HPDE6-E6E7 (cell line): ENCODE measurements around the gene UBE2Q1.
"Not testable (repeated sequence)": the region's sequence is repeated elsewhere in the genome, so short reads cannot be mapped to it uniquely, and the experiment has no call there.

Experiments used
- DNase-seq: peaks from one replicate; pipeline ENCODE4 v3.0.0; 2011; ENCODE audit warnings: missing footprints; ENCODE audit errors: extremely low spot score

The UBE2Q1 gene

GRCh38 chr1:154551474-154551873 is 7.0 kb downstream of the UBE2Q1 start:
- DNase-seq = no peak

DNA sequence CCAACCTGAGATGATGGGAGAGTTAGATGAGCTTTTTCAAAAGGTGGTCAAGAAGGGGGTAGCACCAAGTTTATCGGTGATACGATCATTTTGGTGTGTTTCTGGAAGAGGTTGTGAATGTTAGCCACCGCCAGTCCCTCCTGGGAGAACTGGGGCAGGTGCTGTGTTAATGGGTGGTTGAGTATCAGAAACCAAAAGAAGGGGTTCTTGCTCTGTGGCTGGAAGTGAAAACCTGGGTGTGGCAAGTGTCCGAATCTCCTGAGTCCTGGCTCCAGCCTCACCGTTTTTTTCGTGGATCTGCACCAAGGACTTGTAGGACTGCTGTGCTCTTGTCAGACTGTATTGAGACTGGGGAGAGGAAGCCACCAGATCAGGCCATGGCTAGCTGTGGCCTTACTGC is 7.8 kb downstream of the UBE2Q1 start:
- DNase-seq = no peak

GRCh38 chr1:154550070-154550469 is 8.4 kb downstream of the UBE2Q1 start:
- no peak for DNase-seq

DNA sequence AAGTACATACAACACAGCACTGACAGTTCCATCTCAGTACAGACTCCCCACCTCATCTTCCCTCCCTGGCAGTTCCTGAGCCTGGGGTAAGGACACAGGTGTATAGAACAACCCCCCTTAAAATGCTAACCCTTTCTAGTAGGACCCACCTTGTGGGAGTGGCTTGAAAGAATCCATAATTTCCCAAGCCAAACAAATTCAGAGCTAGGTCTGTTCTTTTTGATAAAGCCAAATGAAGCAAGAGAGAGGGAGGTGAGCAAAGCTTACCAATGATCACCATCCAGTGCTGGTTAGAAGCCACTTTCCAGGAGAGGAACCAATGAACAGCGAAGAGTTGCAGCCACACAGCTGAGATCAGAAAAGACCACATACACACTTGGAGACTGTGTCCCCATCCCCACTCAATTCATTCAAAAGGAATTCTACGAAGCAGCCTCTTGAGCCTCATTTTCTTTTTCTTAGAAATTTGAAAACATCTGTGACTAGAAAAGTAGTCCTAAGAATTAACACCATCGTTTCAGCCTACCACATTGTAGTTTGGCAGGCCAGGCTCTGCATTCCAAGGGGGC is 9.2 kb downstream of the UBE2Q1 start:
- DNase-seq = no peak

DNA sequence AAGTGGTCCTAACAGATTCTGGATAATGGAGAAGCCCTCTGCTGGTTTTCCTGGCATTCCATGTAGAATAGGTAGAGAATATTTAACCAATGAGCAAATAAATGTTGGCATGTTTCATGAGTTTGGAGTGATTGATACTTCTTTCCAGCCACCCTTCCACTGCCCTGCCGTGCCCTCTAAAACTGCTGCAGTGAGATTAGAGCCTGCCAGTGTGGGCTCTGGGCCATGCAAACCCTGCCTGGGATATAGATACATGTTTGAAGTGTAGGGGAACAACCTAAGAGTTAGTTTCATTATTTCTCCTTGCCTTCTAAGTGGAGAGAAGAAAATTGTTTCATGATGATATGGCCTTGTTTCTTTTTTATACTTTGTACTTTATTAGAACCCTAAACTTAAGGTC is 10.4 kb downstream of the UBE2Q1 start:
- DNase-seq = no peak

DNA sequence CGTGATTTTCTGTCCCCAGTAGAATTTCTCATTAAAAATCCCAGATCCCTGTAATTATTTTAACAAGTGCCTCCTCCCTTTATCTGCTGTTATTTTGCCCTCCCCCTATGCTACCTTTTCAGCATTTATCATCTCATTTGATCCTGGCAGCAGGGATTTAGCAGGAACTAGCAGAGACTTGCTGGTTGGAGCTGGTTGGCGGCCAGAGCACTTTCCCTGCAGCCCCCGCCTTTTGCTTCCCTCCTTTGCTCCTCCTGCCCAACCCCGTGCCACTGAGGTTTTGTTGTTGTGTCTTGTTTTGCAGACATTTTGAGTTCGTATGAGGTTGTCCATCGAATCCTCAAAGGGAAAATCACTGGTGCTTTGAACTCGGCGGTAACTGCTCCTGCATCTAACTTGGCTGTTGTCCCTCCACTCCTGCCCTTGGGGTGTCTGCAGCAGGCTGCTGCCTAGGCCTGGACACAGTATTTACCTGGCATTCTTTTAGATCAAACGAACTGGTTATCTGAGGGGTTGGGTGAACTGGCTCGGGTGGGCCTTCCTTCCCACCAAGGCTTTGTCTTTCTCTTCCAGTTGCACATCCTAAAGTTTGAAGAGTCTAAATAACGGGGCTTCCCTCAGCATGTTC is 11.2 kb downstream of the UBE2Q1 start:
- DNase-seq = no peak

DNA sequence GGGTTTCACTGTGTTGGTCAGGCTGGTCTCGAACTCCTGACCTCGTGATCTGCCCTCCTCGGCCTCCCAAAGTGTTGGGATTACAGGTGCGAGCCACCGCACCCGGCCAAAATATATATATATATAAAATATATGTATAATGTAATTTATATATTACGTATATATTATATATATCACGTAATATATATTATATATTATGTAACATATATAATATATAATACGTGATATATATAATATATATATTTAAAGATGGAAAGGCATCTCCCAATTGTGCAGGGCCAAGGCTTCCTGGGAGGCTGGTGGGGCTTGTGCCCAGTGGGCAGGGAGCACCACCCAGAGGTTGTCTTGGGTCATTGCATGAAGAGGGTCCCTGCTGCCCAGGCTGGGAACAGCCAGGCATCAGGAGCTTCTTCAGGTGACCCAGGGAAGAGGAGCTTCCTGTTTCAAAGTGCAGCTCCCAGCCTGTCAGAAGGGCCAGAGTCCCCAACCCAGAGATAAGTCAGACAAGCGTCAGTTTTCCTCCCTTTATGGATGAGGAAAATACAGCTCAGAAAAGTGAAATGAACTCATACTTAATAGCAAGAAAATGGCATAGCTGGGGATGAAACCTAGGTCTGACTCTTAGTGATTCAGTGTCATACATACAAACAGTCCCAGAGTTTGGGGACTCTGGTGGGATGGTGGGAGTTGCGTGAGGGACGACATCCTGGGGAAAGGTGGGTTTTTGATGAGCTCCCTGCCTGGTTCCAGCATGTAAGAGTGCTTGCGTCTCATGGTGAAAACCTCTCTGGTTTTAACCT is 12.0 kb downstream of the UBE2Q1 start:
- DNase-seq = peak; percentile 61

GRCh38 chr1:154541231-154541630 is 17.2 kb downstream of the UBE2Q1 start:
- DNase-seq = no peak

- DNase-seq = no peak
Observed at GRCh38 chr1:154539486-154540483, 18.7 kb downstream of the UBE2Q1 start.

- no peak for DNase-seq
Observed at GRCh38 chr1:154536570-154536969, 21.9 kb downstream of the UBE2Q1 start.

DNA sequence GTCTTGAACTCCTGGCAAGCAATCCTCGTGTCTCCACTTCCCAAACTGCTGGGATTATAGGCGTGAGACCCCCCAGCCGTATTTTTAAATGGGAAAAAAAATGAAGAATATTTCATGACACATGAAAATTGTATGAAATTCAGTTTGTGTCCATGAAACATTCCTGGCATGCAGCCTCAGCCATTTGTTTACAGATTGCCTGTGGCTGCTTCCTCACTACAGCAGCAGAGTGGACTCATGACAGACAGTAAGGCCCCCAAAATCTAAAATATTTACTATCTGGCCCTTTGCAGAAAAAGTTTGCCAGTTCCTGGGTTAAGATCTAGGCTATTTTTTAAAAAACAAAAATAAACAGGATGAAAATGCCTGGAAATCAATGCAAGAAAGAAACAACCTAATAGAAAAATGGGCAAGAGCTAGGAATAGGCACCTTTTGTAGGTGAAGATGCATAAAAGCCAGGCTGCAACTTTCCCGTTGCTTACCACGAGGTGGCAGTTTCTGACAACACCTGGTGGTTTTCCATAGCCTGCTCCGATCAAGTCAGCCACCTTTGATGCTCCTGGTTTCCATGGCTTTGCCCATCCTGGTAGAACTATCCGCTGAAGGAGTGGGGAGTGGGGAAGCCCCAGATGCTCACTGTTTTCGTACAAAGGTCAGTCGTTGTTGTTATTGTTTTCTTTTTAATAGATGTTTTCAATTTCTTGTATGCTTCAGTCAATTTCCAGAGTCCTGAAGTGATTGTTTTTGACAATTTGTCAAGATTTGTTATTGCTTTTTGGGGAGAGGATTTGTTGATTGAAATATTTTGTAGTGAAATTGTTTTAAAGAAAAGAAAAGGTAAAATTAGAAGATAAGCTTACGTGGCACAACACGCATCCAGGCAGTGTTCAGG is 24.3 kb downstream of the UBE2Q1 start:
- DNase-seq = peak; percentile 74

- DNase-seq = not testable (repeated sequence)
Observed at GRCh38 chr1:154531950-154532349, 26.5 kb downstream of the UBE2Q1 start.

DNA sequence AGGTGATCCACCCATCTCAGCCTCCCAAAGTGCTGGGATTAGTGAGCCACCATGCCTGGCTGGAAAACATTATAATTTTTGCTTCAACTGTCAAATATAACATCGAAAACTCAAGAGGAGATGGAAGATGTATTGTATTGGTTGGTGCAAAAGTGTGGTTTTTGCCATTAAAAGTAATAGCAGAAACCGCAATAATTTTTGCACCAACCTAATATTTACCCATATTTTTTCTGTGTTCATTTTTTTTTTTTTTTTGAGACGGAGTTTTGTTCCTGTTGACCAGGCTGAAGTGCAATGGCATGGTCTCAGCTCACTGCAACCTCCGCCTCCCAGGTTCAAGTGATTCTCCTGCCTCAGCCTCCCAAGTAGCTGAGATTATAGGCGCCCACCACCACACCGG is 29.2 kb downstream of the UBE2Q1 start:
- DNase-seq = no peak

DNA sequence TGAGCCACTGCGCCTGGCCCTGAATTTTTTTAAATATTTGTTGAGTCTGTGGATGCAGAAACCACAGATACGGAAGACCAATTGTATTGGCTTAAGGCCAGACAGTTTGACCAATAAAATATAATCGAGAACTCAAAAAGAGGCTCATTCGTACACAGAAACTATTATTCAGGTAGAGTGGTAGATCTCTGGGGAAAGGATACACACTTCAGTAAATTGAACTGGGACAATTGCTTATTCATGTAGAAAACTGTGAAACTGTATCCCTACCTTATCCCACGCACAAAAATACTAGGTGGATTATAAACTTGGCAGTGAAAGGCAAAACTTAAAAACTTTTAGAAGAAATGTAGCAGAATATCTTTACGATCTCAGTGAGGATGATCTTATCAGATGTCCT is 31.3 kb downstream of the UBE2Q1 start:
- DNase-seq = no peak

- DNase-seq = no peak
Observed at GRCh38 chr1:154524881-154525280, 33.6 kb downstream of the UBE2Q1 start.

- no peak for DNase-seq
Observed at GRCh38 chr1:154521695-154522094, 36.8 kb downstream of the UBE2Q1 start.

GRCh38 chr1:154520333-154520732 is 38.1 kb downstream of the UBE2Q1 start:
- DNase-seq = no peak

DNA sequence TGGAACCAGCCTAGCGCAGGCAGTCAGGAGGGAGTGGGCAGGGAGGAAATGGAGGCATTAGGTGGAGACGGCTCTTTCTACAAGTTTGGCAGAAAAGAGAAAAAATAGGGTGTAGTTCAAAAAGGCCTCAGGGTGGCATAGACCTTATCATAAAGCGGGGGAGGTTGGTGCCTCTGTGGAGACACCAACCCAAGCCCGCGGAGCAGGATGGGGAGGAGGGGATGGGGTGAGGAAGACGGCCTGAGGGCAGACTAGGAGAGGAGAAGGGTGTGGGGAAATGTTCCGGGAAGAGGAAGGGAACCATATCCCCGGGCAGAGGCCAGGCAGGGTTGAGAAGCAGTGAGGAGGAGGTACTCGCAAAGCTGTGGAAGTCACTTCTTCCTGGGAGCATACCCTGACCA is 38.9 kb downstream of the UBE2Q1 start:
- no peak for DNase-seq

- DNase-seq = no peak
Observed at GRCh38 chr1:154517661-154518060, 40.8 kb downstream of the UBE2Q1 start.

DNA sequence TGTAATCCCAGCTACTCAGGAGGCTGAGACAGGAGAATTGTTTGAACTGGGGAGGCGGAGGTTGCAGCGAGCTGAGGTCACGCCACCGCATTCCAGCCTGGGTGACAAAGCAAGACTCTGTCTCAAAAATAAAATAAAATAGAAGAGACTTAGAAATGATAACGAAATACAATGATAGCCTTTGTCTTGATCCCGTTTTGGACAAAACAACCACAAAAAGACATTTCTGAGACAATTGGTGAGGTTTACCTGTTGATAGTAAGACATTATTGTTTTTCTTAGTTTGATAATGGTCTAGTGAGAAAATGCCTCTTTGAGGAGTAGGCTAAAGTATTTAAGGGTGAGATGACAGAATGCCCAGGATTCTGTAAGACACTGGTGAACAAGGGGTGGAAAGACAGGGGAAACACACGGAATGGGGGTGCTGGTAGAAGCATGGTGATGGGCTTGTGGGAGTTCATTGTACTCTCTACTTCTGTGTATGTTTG is 44.4 kb downstream of the UBE2Q1 start:
- DNase-seq = no peak

DNA sequence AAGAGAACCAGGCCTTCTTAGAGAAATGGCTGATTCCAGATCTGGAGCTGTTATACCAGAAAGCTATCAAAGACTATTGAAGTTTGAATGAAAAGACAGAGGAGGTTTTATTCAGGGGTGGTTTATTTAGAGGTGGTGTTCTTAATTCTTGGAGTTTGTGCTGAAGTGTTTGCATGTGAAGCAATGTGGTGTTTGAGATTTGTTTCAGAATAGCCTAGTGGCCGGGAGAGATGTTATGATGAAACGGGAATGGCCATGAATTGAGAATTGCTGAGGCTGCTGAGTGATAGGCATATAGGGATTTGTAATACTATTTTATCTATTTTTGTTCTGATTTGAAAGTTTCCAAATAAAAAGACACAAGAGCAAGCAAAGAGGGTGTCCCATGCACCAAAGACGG is 45.7 kb downstream of the UBE2Q1 start:
- DNase-seq = no peak
